GM19025 (cell line): ENCODE measurements around the gene PAPOLB.

Source experiments
- ATAC-seq: cut with Tn5 transposase; IDR thresholded peaks from one replicate; pipeline ENCODE4 v1.9.1; 2021; ENCODE audit warnings: mild to moderate bottlenecking, low read depth, moderate library complexity; ENCODE audit not compliant: unreplicated experiment

PAPOLB gene

DNA sequence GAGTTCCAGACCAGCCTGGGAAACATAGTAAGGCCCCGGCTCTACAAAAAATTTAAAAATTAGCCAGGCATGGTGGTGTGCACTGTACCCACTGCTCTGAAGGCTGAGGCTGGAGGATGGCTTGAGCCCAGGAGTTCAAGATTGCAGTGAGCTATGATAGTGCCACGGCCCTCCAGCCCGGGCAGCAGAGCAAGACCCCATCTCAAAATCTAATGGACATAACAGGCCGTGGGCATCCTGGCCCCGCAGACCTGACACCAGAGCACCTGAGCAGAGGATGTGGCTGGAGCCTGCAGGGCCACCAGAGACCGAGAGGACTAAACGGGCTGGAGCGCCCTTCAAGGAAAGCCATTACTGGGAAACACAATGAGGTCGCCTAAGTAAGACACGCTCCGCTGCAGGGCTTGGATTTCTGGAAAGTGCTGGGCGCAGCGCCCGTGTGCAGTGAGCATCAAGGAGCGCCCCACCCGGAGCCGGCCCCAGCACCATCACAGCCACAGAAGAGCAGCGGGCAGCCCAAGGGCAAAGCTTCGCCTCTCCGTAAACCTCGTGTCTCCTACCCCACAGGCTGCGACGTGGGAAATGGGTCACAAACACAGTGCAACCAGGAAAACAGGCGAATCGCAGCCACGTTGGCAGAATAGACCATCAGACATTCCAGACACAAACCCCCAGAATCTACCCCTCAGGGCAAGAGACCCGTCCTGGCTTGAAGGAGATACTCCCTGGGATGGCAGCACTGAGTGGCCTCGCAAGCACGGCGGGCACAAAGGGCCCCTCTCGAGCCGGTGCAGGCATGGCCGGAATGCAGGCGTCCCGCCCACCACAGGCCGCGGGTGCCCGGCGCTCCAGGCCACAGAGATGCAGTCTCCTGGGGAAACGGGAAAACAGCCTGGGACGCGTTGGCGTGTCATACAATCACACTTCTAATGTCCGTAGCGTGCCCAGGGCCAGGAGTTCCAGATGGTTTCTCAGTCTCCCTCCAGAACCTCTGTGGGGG, 16.8 kb upstream of the PAPOLB start:
- ATAC-seq, result no peak

- ATAC-seq, result no peak
These were observed 14.8 kb upstream of the PAPOLB start for GRCh38 chr7:4876586-4876985.

GRCh38 chr7:4875391-4875790, 13.6 kb upstream of the PAPOLB start:
- no peak for ATAC-seq

DNA sequence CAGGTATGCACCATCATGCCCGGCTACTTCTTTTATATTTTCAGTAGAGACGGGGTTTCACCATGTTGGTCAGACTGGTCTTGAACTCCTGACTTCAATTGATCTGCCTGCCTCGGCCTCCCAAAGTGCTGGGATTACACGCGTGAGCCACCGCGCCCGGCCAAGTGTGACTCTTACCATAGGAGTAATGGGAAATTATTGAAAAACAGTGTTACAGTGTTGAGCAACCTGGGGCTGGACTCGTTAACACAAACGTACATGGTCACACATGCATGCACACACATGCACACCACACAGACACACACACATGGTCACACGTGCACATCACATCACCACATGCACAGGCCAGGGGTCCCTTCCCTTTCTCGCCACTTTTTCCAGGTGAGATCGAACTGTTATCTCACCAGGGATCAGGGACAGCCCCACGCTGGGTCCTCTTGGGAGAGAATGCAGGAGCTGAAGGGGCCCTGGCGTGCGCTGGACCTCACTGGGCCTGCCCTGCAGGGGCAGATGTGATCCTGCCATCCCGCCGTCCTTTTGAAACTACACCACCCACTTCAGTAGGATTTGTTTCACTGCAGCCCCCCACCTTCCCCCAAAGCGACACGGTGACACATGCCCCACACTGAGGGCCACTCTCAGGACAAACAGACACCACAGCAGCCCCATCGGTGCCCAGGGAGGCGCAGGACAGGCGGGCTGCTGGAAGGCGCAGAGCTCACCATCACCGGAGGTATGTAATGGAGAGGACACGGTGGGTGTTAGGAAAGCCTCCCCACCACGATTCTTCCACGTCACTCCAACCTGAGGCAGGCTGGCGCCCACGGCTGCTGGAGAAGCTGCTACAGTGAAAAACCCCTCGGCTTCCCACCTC, 11.5 kb upstream of the PAPOLB start:
- ATAC-seq, result no peak

- no peak for ATAC-seq
These were observed 10.3 kb upstream of the PAPOLB start for GRCh38 chr7:4871930-4872675.

DNA sequence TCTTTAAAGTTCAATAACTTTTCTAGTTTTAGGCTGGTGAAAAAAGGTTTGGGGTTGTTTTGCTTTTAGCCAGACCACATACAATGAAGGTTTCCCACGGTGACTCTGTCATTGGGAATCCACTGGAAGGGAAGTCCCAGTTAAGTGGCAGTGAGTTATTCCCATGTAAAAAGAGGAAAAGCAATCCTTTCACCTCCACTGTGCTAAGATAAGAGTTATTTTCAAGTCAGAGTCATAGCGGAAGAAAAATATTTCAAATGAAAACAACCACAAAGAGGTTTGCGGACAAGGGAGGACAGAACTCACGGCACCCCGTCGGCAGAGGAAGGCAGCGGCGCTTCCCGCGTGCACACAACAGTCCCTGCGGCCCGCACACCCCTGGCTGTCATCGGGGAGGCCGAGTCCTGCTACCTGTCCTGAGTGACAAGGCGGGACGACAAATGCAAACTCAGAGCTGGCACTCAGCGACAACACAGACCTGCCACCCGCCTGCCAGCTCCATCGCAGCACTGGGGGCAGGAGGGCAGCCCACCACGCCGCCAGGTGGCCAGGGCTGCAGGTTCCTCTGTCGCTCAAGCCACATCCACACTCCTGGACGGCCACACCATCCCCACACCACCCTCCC, 9.3 kb upstream of the PAPOLB start:
- ATAC-seq, result no peak

DNA sequence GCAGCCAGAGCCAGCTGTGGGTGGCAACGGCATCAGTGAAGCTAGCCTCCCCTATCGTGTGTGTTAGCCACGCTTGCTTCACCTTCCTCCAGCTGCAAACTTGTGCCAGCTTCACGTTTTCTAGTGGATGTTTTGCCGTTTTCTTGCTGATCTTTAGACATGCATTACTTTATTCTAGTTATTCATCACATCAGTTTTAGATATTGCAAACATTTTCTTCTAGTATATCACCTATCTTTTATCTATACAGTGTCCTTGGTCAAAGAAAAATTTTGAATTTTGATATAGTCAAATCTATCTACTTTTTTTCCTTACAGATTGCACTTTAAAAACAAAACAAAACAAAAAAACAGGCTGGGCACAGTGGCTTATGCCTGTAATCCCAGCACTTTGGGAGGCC, 6.7 kb upstream of the PAPOLB start:
- ATAC-seq, result no peak

- ATAC-seq, result no peak
These were observed 5.0 kb upstream of the PAPOLB start for GRCh38 chr7:4866528-4867496.

DNA sequence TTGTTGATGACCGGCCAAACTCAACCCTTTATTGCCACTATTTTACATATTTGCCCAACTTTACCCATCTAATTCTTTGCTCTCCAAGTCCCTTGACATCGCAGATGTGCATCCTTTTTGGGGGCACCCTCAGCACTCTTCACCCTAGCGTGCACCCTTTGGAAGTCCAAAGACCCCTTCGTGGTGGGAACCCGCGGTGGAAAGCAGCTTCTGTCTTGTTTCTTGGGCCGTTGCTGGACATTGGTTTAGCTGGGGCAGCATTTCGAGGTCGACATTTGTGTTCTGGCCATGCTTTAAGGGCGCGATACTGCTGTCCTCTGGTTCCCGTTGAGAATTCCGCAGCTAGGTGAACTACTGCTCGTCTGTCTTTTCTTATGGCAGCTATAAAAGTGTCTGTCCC, 326 bp upstream of the PAPOLB start:
- ATAC-seq, result no peak

DNA sequence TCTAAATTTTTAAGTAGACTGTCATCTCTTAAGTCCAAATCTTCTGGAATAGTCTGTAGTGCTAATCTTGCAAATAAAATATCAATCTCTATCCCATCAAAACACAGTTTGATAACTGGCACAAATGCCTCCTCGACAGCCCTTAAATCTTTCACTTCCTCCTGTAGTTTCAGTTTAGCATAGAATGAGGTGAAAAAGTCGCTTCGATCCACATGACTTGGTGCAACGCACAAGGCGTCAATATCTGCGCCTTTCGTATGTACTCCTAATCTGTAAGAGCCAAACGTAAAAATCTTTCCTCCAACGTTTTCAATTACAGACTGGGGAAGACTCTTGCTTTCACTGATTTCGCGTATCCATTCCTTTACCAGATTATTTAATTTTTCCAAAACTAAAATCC, 603 bp downstream of the PAPOLB start:
- ATAC-seq, result no peak

DNA sequence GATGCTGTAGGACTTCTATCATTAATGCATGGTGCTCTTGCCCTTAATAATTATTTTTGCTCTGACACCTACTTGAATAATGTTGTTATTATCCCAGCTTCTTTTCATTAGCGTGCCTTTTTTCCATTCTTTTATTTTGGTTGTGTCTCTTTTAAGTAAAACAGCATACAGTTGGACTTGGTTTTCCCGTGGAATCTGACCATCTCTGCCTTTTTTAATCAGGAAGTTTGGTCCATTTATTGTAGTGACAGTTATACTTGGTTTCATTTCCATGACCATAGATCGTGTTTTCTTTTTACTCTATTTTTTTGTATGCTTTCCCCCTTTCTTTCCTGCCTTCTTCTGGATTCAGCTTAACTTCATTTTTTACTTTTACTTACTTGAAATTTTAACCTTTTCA, 4.6 kb downstream of the PAPOLB start:
- ATAC-seq, result no peak

DNA sequence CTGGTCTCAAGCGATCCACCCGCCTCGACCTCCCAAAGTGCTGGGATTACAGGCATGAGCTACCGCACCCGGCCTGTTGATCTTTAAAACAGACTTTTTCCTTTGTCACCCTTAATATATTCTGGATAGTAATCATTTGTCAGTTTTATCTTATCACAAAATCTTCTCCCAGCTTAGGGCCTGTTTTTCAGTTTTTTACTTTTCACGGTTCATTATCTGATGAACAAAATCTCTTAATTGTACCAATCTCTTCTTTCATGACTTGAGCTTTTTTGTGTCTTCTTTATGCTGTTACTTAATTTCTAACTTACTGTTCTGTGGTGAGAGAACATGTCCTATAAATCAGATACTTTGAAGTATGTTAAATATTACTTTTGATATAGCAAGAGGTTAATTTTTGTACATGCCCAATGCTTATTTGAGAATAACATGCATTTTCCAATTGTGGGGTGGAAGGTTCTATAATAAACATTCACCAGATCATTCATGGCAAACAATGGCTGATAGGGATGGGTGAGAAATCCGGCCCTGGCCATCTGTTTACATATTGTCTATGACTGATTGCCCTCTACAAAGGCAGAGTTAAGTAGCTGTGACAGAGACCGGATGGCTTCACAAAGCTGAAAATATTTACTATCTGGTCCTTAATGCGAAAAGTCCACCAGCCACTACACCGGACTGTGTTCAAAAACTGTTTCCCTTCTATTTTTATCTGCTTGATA, 5.3 kb downstream of the PAPOLB start:
- no peak for ATAC-seq

DNA sequence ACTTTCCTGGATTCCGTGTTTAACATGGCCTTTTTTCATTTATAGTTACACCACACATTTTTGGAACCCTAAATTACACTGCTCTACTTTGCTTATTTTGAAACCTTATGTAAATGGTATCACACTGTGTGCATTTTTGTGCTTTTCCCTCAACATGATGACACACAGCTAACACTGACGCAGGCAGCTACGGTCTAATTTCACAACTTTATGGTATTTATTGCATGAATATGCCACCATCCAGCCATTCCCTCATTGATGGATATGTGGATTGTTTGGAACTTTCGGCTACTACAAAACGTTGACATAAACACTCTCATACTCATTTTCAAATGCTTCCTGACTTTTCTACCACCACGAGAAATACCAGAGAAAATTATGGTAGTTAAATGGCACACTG, 6.9 kb downstream of the PAPOLB start:
- ATAC-seq, result no peak

- no peak for ATAC-seq
These were observed 10.1 kb downstream of the PAPOLB start for GRCh38 chr7:4851459-4852422.

DNA sequence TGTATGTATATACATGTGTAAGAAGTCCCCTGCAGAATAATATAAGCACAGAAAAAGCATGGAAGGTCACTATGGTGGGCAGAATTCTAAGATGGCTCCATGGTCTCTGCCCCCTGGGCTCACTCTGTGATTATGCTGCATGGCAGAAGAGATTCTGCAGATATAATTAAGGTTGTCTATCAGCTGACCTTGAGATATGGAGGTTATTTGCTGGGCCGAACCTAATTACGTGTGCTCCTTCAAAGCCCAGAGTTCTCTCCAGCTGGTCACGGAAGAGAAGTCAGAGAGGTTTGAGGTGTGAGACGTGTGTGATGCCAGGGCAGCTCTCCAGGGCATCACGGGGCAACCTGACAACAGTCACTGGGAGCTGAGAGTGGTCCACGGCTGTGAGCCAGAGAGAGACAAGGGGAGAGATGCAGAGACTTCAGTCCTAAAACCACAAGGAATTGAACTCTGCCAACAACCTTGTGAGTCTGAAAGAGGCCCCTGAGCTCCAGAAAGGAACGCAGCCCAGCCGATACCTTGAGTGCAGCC, 11.5 kb downstream of the PAPOLB start:
- no peak for ATAC-seq

DNA sequence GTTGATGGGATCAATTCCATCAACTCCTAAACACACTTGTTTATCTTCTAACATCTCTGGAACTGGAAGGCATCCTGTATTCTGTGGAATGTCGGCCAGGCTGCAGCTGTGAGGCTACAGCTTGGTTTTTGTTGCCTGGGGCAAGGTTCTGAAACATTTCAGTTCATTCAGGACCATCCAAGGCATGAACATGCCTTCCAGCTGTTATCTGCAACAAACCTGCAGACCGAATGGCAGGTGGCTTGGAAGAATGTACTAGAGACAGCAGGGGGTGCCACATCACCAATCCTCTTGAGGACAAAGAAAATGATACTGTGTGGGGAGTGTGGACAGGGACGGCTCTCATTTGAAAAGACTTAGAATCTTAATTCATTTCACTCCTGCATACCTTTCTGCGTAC, 12.4 kb downstream of the PAPOLB start:
- no peak for ATAC-seq

GRCh38 chr7:4845740-4846142, 16.1 kb downstream of the PAPOLB start:
- no peak for ATAC-seq
